Esophagus muscularis mucosa (tissue), 4 donors: Measurements from ENCODE around the gene SLC28A1. TPM values are rescaled to one million over a fixed set of nuclear protein-coding genes. Genes with fewer than 3 reads are reported as not detected.

Experiments
- DNase-seq: peaks from one replicate; pipeline ENCODE4 v3.0.0-alpha.2; 2017; ENCODE audit errors: extremely low spot score
- H3K27ac ChIP-seq, 4 donors: fragments of 200-600 bp; sonication (generic); replicated peaks in 1 of 4; 1 replicate in 3 of 4; 2 replicates in 1 of 4; pipeline ENCODE4 v1.5.1; 2016 to 2019; ENCODE audit warnings: mild to moderate bottlenecking in 1 of 4
- H3K27me3 ChIP-seq, 4 donors: fragments of 200-600 bp; sonication (generic); one replicate each; pipeline versions ENCODE4 v1.5.1 to v1.6.0; 2016 to 2019
- H3K36me3 ChIP-seq, 4 donors: fragments of 200-600 bp; sonication (generic); one replicate each; pipeline ENCODE4 v1.5.1; 2016 to 2019
- H3K4me1 ChIP-seq, 4 donors: fragments of 200-600 bp; sonication (generic); one replicate each; pipeline ENCODE4 v1.5.1; 2016 to 2019
- H3K4me3 ChIP-seq, 4 donors: fragments of 200-600 bp; sonication (generic); 1 replicate in 2 of 4; 2 replicates in 2 of 4; pipeline ENCODE4 v1.5.1; 2016 to 2019; ENCODE audit warnings: mild to moderate bottlenecking in 4 of 4, moderate library complexity in 1 of 4
- H3K9me3 ChIP-seq, 4 donors: fragments of 200-600 bp; sonication (generic); 1 replicate in 3 of 4; 2 replicates in 1 of 4; pipeline ENCODE4 v1.5.1; 2016 to 2019
- CTCF ChIP-seq, 3 experiments: fragments of 200-600 bp in 2 of 3; fragments of 450-650 bp in 1 of 3; sonication (generic) in 2 of 3; IDR thresholded peaks; one replicate each; pipeline ENCODE4 v1.5.1; 2017 to 2019; ENCODE audit warnings: antibody characterized with exemption in 3 of 3, mild to moderate bottlenecking in 2 of 3, moderate library complexity in 1 of 3
- EP300 ChIP-seq: sonication (generic); formaldehyde crosslinking; IDR thresholded peaks from one replicate; pipeline ENCODE4 v1.6.1; 2017; ENCODE audit warnings: antibody characterized with exemption
- POLR2A ChIP-seq: fragments of 450-650 bp; IDR thresholded peaks from one replicate; pipeline ENCODE4 v1.6.1; 2017; ENCODE audit warnings: antibody characterized with exemption, moderate library complexity, mild to moderate bottlenecking, low read depth
- POLR2AphosphoS5 ChIP-seq, 2 donors: sonication (generic); formaldehyde crosslinking; IDR thresholded peaks; one replicate each; pipeline ENCODE4 v1.6.1; 2017; ENCODE audit warnings: antibody characterized with exemption in 2 of 2
- WGBS: methylation state at CpG from one replicate; pipeline ENCODE4 v1.1.5; 2018; 5-methylcytosine and 5-hydroxymethylcytosine counted together
- intact Hi-C: fragments of 100-400 bp; cut with DNase I; formaldehyde crosslinking; loops from one replicate; pipeline ENCODE4 v1.15.1; 2023
- total RNA-seq, 4 donors: library from RNA; depleted of rRNA; stranded (reverse); fragments of >200 nt; gene quantifications; one replicate each; pipeline versions ENCODE4 v1.1.0 to v1.2.1, GENCODE V29; 2016

The SLC28A1 gene
- total RNA-seq, 4 donors from 2014 or later: 0.23 TPM; not detected in 3

GRCh38 chr15:84903751-84904150, 19.3 kb downstream of the SLC28A1 start:
- Histone ChIP-seq H3K36me3 (no peaks in the 10 kb centered on the region), H3K4me1 (peaks cover 16 to 20% (median 17%) of the 10 kb centered on the region in 4 donors), H3K4me3 (no peak overlapping the region), H3K27ac (no peak overlapping the region), H3K27me3 (no peaks in the 10 kb centered on the region), H3K9me3 (no peaks in the 10 kb centered on the region)
- intact Hi-C loops: no loop called here
- TF ChIP-seq CTCF (IDR thresholded peaks at IDR 0.05) (no peak), POLR2A (no peak), EP300 (no peak), POLR2AphosphoS5 (IDR thresholded peaks at IDR 0.05) (no peak)
- DNase-seq: no peak
- 93% methylated on average over 2 of the region's 2 CpGs for WGBS

DNA sequence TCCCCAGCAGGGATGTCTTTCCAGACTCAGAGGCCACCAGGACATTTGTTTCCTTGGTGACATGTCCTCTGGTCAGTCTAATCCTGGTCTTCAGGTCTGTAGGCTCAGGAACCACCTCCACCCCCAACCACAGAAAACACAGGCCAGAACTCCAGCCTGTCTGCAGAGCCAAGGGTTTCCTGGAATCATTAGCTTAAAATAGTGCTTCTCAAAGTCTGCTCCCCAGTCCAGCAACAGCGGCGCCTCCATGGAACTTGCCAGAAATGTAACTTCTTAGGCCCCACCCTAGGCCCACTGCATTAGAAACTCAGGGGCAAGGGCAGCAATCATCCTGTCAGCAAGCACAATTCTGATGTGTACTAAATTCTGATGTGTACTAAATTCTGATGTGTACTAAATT, 20.0 kb downstream of the SLC28A1 start:
- 28% methylated on average over 2 of the region's 2 CpGs for WGBS
- Histone ChIP-seq H3K4me3 (no peak overlapping the region), H3K27ac (peak overlapping the region in 2 of 4 donors; percentile 12 to 36), H3K27me3 (no peaks in the 10 kb centered on the region), H3K36me3 (no peaks in the 10 kb centered on the region), H3K4me1 (peaks cover 16 to 20% (median 18%) of the 10 kb centered on the region in 4 donors), H3K9me3 (no peaks in the 10 kb centered on the region)
- TF ChIP-seq CTCF (IDR thresholded peaks at IDR 0.05) (no peak), EP300 (no peak), POLR2AphosphoS5 (IDR thresholded peaks at IDR 0.05) (no peak), POLR2A (no peak)
- no peak for DNase-seq
- intact Hi-C loops: no loop called here

DNA sequence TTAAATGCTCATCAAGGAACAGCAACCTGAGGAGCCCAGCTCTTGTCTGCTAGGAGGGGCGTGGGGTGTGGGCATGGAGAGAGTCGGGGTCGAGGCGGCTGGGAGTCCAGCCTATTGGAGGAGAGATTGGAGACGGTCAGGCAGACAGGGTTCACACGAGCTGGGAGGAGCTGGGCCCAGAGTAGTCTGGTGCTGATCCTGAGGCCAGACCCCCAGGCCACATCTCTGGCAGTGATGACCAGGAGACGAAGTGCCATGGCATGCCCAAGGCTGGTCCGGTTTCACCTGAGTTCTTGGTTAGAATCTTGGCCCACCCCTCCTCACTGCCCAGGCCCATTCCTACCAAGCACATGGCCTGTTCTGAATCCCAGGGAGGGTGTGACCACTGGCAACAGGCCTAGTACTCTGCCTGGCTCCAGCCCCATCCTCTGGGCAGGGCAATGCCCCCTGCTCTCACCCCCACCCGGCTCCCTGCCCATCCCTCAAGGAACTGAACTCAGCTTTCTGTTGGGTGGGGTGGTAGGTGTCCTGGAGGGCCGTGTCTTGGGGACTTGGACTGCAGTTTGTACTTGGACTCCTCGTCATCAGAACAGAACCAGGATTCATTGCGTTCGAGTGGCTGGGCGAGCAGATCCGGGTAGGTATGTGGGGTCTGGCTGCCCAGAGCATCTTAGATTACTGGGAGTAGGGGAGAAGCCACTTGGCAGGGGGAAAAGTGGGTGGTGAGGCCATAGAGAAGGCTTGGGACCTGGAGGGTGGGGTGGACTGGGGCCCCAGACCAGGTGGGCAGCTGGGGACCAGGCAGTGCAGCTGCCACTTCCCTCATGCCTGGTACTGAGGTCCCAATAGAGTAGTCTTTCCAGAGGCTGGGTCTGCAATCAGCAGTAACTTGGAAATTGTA, 20.8 kb downstream of the SLC28A1 start:
- no peaks in the 10 kb centered on the region for H3K27me3 ChIP-seq
- H3K4me3 ChIP-seq: no peak overlapping the region
- peaks cover 20 to 27% (median 22%) of the 10 kb centered on the region in 4 donors for H3K4me1 ChIP-seq
- no peak for DNase-seq
- no peaks in the 10 kb centered on the region for H3K36me3 ChIP-seq
- TF ChIP-seq POLR2AphosphoS5 (IDR thresholded peaks at IDR 0.05) (no peak), POLR2A (no peak), CTCF (IDR thresholded peaks at IDR 0.05) (no peak), EP300 (no peak)
- 91% methylated on average over 15 of the region's 15 CpGs for WGBS
- no peak overlapping the region for H3K27ac ChIP-seq
- H3K9me3 ChIP-seq: no peaks in the 10 kb centered on the region
- intact Hi-C loops: no loop called here

DNA sequence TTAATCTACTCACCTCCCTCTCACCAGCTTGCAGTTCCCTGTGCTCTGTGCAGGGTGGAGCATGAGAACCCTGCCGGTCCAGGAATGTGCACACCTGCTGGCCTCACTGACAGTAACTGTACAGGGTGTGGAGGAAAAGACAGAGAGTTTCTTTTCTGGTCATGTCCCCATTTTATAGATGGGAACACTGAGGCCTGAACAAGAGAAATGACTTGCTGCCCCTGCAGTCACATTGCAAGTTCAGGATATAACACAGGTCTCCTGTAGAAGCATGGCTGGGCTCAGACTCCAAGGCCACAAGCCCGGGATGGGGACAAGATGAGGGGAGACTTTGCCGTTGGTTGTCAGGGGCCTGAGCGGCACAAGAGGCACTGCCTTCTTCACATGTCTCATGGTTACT, 23.3 kb downstream of the SLC28A1 start:
- DNase-seq: no peak
- H3K4me1 ChIP-seq: peaks cover 41 to 50% (median 47%) of the 10 kb centered on the region in 4 donors
- TF ChIP-seq POLR2A (no peak), CTCF (IDR thresholded peaks at IDR 0.05) (no peak), POLR2AphosphoS5 (IDR thresholded peaks at IDR 0.05) (no peak), EP300 (no peak)
- no peaks in the 10 kb centered on the region for H3K27me3 ChIP-seq
- H3K27ac ChIP-seq: no peak overlapping the region
- no peak overlapping the region for H3K4me3 ChIP-seq
- intact Hi-C loops: no loop called here
- WGBS: 94% methylated on average over 4 of the region's 4 CpGs
- no peaks in the 10 kb centered on the region for H3K36me3 ChIP-seq
- H3K9me3 ChIP-seq: no peaks in the 10 kb centered on the region
